Measurements from ENCODE around the gene WDR54.
"Not testable (repeated sequence)": the region's sequence is repeated elsewhere in the genome, so short reads cannot be mapped to it uniquely, and the experiment has no call there.

Gene WDR54

GRCh38 chr2:74457129-74457548 is 35.6 kb downstream of the WDR54 start:
- TF ChIP-seq, protein P1, sequence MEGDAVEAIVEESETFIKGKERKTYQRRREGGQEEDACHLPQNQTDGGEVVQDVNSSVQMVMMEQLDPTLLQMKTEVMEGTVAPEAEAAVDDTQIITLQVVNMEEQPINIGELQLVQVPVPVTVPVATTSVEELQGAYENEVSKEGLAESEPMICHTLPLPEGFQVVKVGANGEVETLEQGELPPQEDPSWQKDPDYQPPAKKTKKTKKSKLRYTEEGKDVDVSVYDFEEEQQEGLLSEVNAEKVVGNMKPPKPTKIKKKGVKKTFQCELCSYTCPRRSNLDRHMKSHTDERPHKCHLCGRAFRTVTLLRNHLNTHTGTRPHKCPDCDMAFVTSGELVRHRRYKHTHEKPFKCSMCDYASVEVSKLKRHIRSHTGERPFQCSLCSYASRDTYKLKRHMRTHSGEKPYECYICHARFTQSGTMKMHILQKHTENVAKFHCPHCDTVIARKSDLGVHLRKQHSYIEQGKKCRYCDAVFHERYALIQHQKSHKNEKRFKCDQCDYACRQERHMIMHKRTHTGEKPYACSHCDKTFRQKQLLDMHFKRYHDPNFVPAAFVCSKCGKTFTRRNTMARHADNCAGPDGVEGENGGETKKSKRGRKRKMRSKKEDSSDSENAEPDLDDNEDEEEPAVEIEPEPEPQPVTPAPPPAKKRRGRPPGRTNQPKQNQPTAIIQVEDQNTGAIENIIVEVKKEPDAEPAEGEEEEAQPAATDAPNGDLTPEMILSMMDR (IDR thresholded peaks at IDR 0.05; ENCODE audit: poor library complexity, severe bottlenecking) = no peak
- ATAC-seq (ENCODE audit: low read depth) (no peak; the same call in 2 of the 3 replicates), DNase-seq (ENCODE audit: low spot score) (no peak)

DNA sequence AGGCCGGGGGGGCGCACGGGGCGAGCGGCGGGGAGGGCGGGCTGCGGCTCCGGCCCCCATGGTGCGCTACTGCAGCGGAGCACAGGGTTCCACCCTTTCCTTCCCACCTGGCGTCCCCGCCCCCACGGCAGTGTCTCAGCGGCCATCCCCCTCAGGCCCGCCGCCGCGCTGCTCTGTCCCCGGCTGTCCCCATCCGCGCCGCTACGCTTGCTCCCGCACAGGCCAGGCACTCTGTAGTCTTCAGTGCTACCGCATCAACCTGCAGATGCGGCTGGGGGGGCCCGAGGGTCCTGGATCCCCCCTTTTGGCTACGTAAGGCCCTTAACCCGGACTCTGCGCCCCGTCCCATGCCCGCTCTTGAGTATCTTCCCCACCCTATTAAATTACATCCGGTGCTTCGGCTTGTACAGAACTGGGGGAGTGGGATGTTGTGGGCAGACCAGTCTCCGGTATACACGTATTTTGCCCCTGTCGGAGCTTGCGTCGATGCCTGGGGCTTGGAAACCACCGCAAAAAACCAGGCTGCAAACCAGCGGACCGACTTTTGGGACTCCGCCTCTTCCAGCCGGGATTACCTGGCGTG is 36.1 kb downstream of the WDR54 start:
- ATAC-seq (ENCODE audit: low read depth) = peak; percentile 27
- Histone ChIP-seq H3K27me3 (ENCODE audit: insufficient read depth, poor library complexity, severe bottlenecking) (no peaks in the 10 kb centered on the region), H3K9me3 (ENCODE audit: severe bottlenecking) (no peaks in the 10 kb centered on the region), H3K4me3 (ENCODE audit: severe bottlenecking) (peak overlapping the region; percentile 60), H3K4me1 (ENCODE audit: insufficient read depth, poor library complexity, severe bottlenecking) (peaks cover 12% of the 10 kb centered on the region), H3K36me3 (ENCODE audit: low read depth) (peaks cover 17% of the 10 kb centered on the region), H3K27ac (ENCODE audit: poor library complexity, severe bottlenecking) (peak overlapping the region; percentile 85)
- TF ChIP-seq, protein P1 (IDR thresholded peaks at IDR 0.05; ENCODE audit: poor library complexity, severe bottlenecking) = no peak
- peak; percentile 79 for DNase-seq (ENCODE audit: low spot score)

More at GRCh38 chr2:74457129-74457548, 35.6 kb downstream of the WDR54 start:
- Histone ChIP-seq H3K4me1 (ENCODE audit: insufficient read depth, poor library complexity, severe bottlenecking) (peaks cover 12% of the 10 kb centered on the region), H3K4me3 (ENCODE audit: severe bottlenecking) (peak overlapping the region; percentile 60), H3K27me3 (ENCODE audit: insufficient read depth, poor library complexity, severe bottlenecking) (no peaks in the 10 kb centered on the region), H3K9me3 (ENCODE audit: severe bottlenecking) (no peaks in the 10 kb centered on the region), H3K27ac (ENCODE audit: poor library complexity, severe bottlenecking) (peak overlapping the region; percentile 85), H3K36me3 (ENCODE audit: low read depth) (peaks cover 13% of the 10 kb centered on the region)

DNA sequence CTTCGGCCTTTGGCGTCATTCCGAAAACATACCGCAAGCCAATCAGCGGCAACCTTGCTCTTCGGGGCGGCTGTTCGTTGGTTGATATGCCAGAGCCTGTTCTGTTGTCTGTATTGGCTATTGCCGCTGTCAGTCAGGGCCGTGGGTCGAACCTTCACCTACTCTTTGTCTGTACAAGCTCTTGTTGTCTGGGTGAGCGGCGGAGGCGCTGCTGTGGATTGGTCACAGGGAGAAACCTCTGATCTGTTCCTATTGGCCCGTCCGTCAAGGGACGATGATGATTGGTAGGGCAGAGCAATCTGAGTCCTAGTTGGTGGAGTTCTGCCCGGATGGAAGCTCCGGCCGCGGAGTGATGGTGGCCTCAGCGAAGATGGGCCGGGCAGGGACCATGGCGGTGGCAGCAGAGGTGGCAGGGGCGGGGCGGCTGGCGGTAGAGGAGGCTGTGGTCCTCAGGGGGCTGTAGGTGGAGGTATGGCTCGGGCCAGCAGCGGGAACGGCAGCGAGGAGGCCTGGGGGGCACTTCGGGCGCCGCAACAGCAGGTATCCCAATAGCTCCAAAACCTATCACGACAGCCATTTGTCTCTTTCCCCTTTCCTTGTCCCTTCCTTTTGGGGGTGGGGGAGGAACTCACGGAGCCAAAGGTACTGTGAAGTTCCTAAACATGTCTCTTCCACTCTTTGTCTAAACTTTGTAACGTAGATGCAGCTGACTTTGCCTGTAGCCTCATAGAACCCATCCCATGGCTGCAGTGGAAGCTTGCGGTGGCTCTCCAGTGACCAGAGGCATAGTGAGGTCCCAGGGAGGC is 36.8 kb downstream of the WDR54 start, which contains the start of gene WBP1:
WBP1 (plus strand) TSS at position 307 of the 806 bp plus-strand sequence; CDS start at position 472, 165 bp downstream.
- peaks cover 24% of the 10 kb centered on the region for H3K36me3 ChIP-seq (ENCODE audit: low read depth)
- H3K27me3 ChIP-seq (ENCODE audit: insufficient read depth, poor library complexity, severe bottlenecking) = no peaks in the 10 kb centered on the region
- peak within 1 kb of the TSS; percentile 85 for H3K27ac ChIP-seq (ENCODE audit: poor library complexity, severe bottlenecking)
- peaks cover 12% of the 10 kb centered on the region for H3K4me1 ChIP-seq (ENCODE audit: insufficient read depth, poor library complexity, severe bottlenecking)
- DNase-seq (ENCODE audit: low spot score) (peak; percentile 100), ATAC-seq (ENCODE audit: low read depth) (peak; percentile 89)
- TF ChIP-seq, protein P1 (IDR thresholded peaks at IDR 0.05; ENCODE audit: poor library complexity, severe bottlenecking) = no peak
- H3K9me3 ChIP-seq (ENCODE audit: severe bottlenecking) = no peaks in the 10 kb centered on the region
- peak within 1 kb of the TSS; percentile 60 for H3K4me3 ChIP-seq (ENCODE audit: severe bottlenecking)

- ATAC-seq (ENCODE audit: low read depth) (no peak), DNase-seq (ENCODE audit: low spot score) (no peak)
- peaks cover 24% of the 10 kb centered on the region for H3K36me3 ChIP-seq (ENCODE audit: low read depth)
- peak overlapping the region; percentile 60 for H3K4me3 ChIP-seq (ENCODE audit: severe bottlenecking)
- TF ChIP-seq, protein P1 (IDR thresholded peaks at IDR 0.05; ENCODE audit: poor library complexity, severe bottlenecking) = no peak
- peaks cover 12% of the 10 kb centered on the region for H3K4me1 ChIP-seq (ENCODE audit: insufficient read depth, poor library complexity, severe bottlenecking)
- peak overlapping the region; percentile 85 for H3K27ac ChIP-seq (ENCODE audit: poor library complexity, severe bottlenecking)
- H3K27me3 ChIP-seq (ENCODE audit: insufficient read depth, poor library complexity, severe bottlenecking) = no peaks in the 10 kb centered on the region
- H3K9me3 ChIP-seq (ENCODE audit: severe bottlenecking) = no peaks in the 10 kb centered on the region
Observed at GRCh38 chr2:74458938-74459363, 37.4 kb downstream of the WDR54 start.

DNA sequence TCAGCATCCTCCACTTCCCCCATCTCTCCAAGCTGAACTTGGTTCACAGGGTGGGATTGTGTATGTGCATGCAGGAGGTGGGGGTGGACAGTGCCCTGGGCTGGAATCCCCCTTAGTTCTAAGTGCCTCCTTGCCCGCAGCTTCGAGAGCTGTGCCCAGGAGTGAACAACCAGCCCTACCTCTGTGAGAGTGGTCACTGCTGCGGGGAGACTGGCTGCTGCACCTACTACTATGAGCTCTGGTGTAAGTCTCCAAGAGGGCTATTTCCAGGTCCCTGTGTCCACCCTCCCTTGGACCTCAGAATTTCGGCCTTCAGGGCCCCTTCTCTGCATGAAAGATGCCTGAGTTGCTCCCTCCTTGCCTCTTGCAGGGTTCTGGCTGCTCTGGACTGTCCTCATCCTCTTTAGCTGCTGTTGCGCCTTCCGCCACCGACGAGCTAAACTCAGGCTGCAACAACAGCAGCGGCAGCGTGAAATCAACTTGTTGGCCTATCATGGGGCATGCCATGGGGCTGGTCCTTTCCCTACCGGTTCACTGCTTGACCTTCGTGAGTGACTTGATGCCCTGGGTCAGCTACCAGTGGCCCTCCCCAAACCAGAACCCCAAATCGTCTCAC is 38.1 kb downstream of the WDR54 start:
- Histone ChIP-seq H3K36me3 (ENCODE audit: low read depth) (peaks cover 24% of the 10 kb centered on the region), H3K4me1 (ENCODE audit: insufficient read depth, poor library complexity, severe bottlenecking) (peaks cover 12% of the 10 kb centered on the region)
- ATAC-seq (ENCODE audit: low read depth); DNase-seq (ENCODE audit: low spot score); H3K27me3 ChIP-seq (ENCODE audit: insufficient read depth, poor library complexity, severe bottlenecking); H3K4me3 ChIP-seq (ENCODE audit: severe bottlenecking); H3K9me3 ChIP-seq (ENCODE audit: severe bottlenecking); H3K27ac ChIP-seq (ENCODE audit: poor library complexity, severe bottlenecking): not testable (repeated sequence)

DNA sequence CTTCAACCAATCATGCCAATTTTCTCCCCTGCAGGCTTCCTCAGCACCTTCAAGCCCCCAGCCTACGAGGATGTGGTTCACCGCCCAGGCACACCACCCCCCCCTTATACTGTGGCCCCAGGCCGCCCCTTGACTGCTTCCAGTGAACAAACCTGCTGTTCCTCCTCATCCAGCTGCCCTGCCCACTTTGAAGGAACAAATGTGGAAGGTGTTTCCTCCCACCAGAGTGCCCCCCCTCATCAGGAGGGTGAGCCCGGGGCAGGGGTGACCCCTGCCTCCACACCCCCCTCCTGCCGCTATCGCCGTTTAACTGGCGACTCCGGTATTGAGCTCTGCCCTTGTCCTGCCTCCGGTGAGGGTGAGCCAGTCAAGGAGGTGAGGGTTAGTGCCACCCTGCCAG is 38.7 kb downstream of the WDR54 start:
- H3K27me3 ChIP-seq (ENCODE audit: insufficient read depth, poor library complexity, severe bottlenecking); H3K9me3 ChIP-seq (ENCODE audit: severe bottlenecking); H3K4me3 ChIP-seq (ENCODE audit: severe bottlenecking); H3K27ac ChIP-seq (ENCODE audit: poor library complexity, severe bottlenecking); ATAC-seq (ENCODE audit: low read depth); DNase-seq (ENCODE audit: low spot score): not testable (repeated sequence)
- peaks cover 12% of the 10 kb centered on the region for H3K4me1 ChIP-seq (ENCODE audit: insufficient read depth, poor library complexity, severe bottlenecking)
- peaks cover 24% of the 10 kb centered on the region for H3K36me3 ChIP-seq (ENCODE audit: low read depth)

All from RWPE2 (cell line).